Gastroesophageal sphincter (tissue), 4 donors: Measurements from ENCODE around the gene HTRA3. TPM values are rescaled to one million over a fixed set of nuclear protein-coding genes. Genes with fewer than 3 reads are reported as not detected.

ENCODE experiments used
- ATAC-seq: fragments of 150-250 bp; one replicate; pipeline ENCODE4 v1.9.1; 2016; ENCODE audit warnings: mild to moderate bottlenecking, moderate library complexity
- H3K27ac ChIP-seq, 4 donors: fragments of 200-600 bp; sonication (generic) in 3 of 4; 1 replicate in 3 of 4; 2 replicates in 1 of 4; pipeline ENCODE4 v1.5.1; 2016 to 2019
- H3K27me3 ChIP-seq: fragments of 200-600 bp; sonication (generic); one replicate; pipeline ENCODE4 v1.5.1; 2019
- H3K36me3 ChIP-seq, 2 donors: fragments of 200-600 bp; sonication (generic); one replicate each; pipeline ENCODE4 v1.5.1; 2019; ENCODE audit warnings: control low read depth in 1 of 2
- H3K4me1 ChIP-seq, 3 donors: fragments of 200-600 bp; sonication (generic); 1 replicate in 2 of 3; 2 replicates in 1 of 3; pipeline ENCODE4 v1.5.1; 2016 to 2019; ENCODE audit warnings: control low read depth in 2 of 3
- H3K4me3 ChIP-seq, 2 donors: fragments of 200-600 bp; sonication (generic); one replicate each; pipeline ENCODE4 v1.5.1; 2019; ENCODE audit warnings: mild to moderate bottlenecking in 1 of 2, moderate library complexity in 1 of 2
- H3K9me3 ChIP-seq, 3 donors: fragments of 200-600 bp; sonication (generic); one replicate each; pipeline ENCODE4 v1.5.1; 2017 to 2019; ENCODE audit warnings: control low read depth in 2 of 3
- CTCF ChIP-seq, 4 experiments: fragments of 200-600 bp in 2 of 4; fragments of 450-650 bp in 2 of 4; sonication (generic) in 1 of 4; IDR thresholded peaks; one replicate each; pipeline ENCODE4 v1.5.1; 2017 to 2019; ENCODE audit warnings: antibody characterized with exemption in 4 of 4, mild to moderate bottlenecking in 2 of 4, moderate library complexity in 2 of 4
- EP300 ChIP-seq: sonication (generic); formaldehyde crosslinking; IDR thresholded peaks from one replicate; pipeline ENCODE4 v1.6.1; 2017; ENCODE audit warnings: antibody characterized with exemption, mild to moderate bottlenecking
- POLR2A ChIP-seq, 2 donors: fragments of 450-650 bp; IDR thresholded peaks; one replicate each; pipeline ENCODE4 v1.6.1; 2017; ENCODE audit warnings: antibody characterized with exemption in 2 of 2, mild to moderate bottlenecking in 2 of 2, moderate library complexity in 1 of 2
- POLR2AphosphoS5 ChIP-seq: sonication (generic); formaldehyde crosslinking; IDR thresholded peaks from one replicate; pipeline ENCODE4 v1.6.1; 2017; ENCODE audit warnings: antibody characterized with exemption
- WGBS, 2 donors: methylation state at CpG; one replicate each; pipeline ENCODE4 v1.1.5; 2018; ENCODE audit warnings: low coverage in 1 of 2; 5-methylcytosine and 5-hydroxymethylcytosine counted together
- total RNA-seq, 4 donors: library from RNA; depleted of rRNA; stranded (reverse); fragments of >200 nt; gene quantifications; one replicate each; pipeline ENCODE4 v1.1.0, GENCODE V29; 2016

Gene HTRA3
- total RNA-seq, 4 donors from 2014 or later, result 30.2 to 80.5 (median 59.9) TPM

- no peak for TF ChIP-seq POLR2AphosphoS5
- TF ChIP-seq EP300, result no peak
- no peak for TF ChIP-seq POLR2A (IDR thresholded peaks at IDR 0.05)
- TF ChIP-seq CTCF (IDR thresholded peaks at IDR 0.05), result no peak
- no peak overlapping the region for H3K4me3 ChIP-seq
- H3K27me3 ChIP-seq, result no peaks in the 10 kb centered on the region
- no peak for ATAC-seq
- H3K9me3 ChIP-seq, result peaks cover 0 to 5% (median 0%) of the 10 kb centered on the region in 3 donors
- peaks cover 7 to 50% (median 22%) of the 10 kb centered on the region in 3 donors for H3K4me1 ChIP-seq
- H3K36me3 ChIP-seq, result no peaks in the 10 kb centered on the region
- 73 to 85% methylated on average over 3 to 7 of the region's 7 CpGs for WGBS, 2 donors
- peak overlapping the region in 3 of 4 donors; percentile 30 to 88 (median 86) for H3K27ac ChIP-seq
Observed at GRCh38 chr4:8318509-8318908, 49.0 kb downstream of the HTRA3 start.

- TF ChIP-seq CTCF (IDR thresholded peaks at IDR 0.05) (no peak), POLR2A (IDR thresholded peaks at IDR 0.05) (no peak), EP300 (no peak), POLR2AphosphoS5 (no peak)
- ATAC-seq, result no peak
- Histone ChIP-seq H3K36me3 (no peaks in the 10 kb centered on the region), H3K27me3 (no peaks in the 10 kb centered on the region), H3K9me3 (peaks cover 0 to 11% (median 0%) of the 10 kb centered on the region in 3 donors), H3K4me1 (peaks cover 7 to 50% (median 22%) of the 10 kb centered on the region in 3 donors), H3K27ac (peak overlapping the region; percentile 30 to 88 (median 87)), H3K4me3 (no peak overlapping the region)
- WGBS, 2 donors, result 50 to 93% methylated on average over 1 to 3 of the region's 6 CpGs
Observed at GRCh38 chr4:8319061-8319460, 49.5 kb downstream of the HTRA3 start.

GRCh38 chr4:8319731-8320385 is 50.3 kb downstream of the HTRA3 start:
- H3K27ac ChIP-seq, result peak overlapping the region; percentile 74 to 88 (median 87)
- peaks cover 7 to 48% (median 22%) of the 10 kb centered on the region in 3 donors for H3K4me1 ChIP-seq
- H3K36me3 ChIP-seq, result no peaks in the 10 kb centered on the region
- ATAC-seq, result peak; percentile 75
- TF ChIP-seq POLR2AphosphoS5 (peak; percentile 88), POLR2A (IDR thresholded peaks at IDR 0.05) (no peak)
- H3K27me3 ChIP-seq, result no peaks in the 10 kb centered on the region
- H3K4me3 ChIP-seq, result no peak overlapping the region
- WGBS, 2 donors, result 7 to 23% methylated on average over 2 to 10 of the region's 13 CpGs
- peaks cover 0 to 14% (median 0%) of the 10 kb centered on the region in 3 donors for H3K9me3 ChIP-seq

GRCh38 chr4:8320386-8320750 is 50.8 kb downstream of the HTRA3 start:
- ATAC-seq, result no peak
- TF ChIP-seq POLR2A (IDR thresholded peaks at IDR 0.05) (no peak), POLR2AphosphoS5 (no peak), CTCF (IDR thresholded peaks at IDR 0.05) (peak in 1 of 4 experiments; percentile 22), EP300 (no peak)
- 20 to 40% methylated on average over 1 of the region's 2 CpGs for WGBS, 2 donors
- no peak overlapping the region for H3K4me3 ChIP-seq
- peaks cover 0 to 14% (median 0%) of the 10 kb centered on the region in 3 donors for H3K9me3 ChIP-seq
- no peaks in the 10 kb centered on the region for H3K27me3 ChIP-seq
- H3K36me3 ChIP-seq, result no peaks in the 10 kb centered on the region
- H3K27ac ChIP-seq, result peak overlapping the region; percentile 74 to 88 (median 87)
- H3K4me1 ChIP-seq, result peaks cover 7 to 48% (median 22%) of the 10 kb centered on the region in 3 donors

- H3K4me1 ChIP-seq, result peaks cover 7 to 41% (median 19%) of the 10 kb centered on the region in 3 donors
- ATAC-seq, result no peak
- 95 to 100% methylated on average over 2 of the region's 2 CpGs for WGBS, 2 donors
- H3K4me3 ChIP-seq, result no peak overlapping the region
- TF ChIP-seq EP300 (no peak), POLR2A (IDR thresholded peaks at IDR 0.05) (no peak), CTCF (IDR thresholded peaks at IDR 0.05) (no peak), POLR2AphosphoS5 (no peak)
- peak overlapping the region in 2 of 4 donors; percentile 86 to 88 for H3K27ac ChIP-seq
- peaks cover 0 to 18% (median 0%) of the 10 kb centered on the region in 3 donors for H3K9me3 ChIP-seq
- no peaks in the 10 kb centered on the region for H3K27me3 ChIP-seq
- no peaks in the 10 kb centered on the region for H3K36me3 ChIP-seq
Observed at GRCh38 chr4:8321220-8321619, 51.7 kb downstream of the HTRA3 start.
